CD4-positive, alpha-beta T cell treated with Interleukin-2 at 100 ng/mL for 4 hours (primary cell): ENCODE results near the gene GDI1.

Experiments used
- DNase-seq: peaks from one replicate; pipeline ENCODE4 v3.0.0-alpha.2; 2020; ENCODE audit warnings: low spot score

GDI1 gene

DNA sequence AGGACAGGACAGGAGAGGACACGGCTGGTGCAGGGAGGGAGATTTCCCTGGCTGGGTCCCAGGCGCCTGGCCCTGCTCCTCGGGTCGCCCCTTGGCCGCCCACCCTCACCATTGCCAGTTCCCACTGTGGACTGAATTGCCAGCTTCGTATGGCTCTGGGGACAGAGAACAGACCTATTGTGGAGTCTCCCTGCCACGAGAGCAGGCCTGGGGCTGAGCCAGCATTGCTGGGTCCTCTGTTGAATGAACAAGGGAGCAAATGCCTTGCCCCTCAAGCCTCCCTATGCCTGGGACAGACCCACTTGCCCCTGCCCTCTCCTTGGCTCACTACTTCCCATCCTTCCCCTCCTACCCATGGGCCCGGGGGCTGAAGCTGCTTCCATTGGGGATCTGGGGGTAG lies 25.4 kb downstream of the GDI1 start:
- no peak for DNase-seq

DNA sequence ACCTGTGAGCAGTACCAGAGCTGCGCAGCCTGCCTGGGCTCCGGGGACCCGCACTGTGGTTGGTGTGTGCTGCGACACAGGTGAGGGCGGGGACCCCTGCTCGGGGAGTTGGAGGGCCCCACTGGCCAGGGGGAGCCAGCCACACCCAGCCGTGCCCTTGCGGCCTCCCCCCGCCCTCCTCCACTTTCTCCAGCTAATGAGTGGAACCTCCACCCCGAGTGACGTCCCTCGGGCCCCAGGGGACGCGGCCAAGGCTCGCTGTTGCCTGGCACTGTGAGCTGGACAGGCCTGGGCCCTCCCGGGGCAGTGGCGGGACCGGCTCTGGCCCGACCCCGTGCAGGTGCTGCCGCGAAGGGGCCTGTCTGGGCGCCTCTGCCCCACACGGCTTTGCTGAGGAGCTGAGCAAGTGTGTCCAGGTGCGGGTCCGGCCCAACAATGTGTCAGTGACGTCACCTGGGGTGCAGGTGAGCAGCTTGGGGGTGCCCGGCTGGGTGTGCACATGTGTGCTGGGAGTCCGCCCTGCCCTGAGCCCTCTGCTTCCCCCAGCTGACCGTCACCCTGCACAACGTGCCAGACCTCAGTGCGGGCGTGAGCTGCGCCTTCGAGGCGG lies 26.8 kb downstream of the GDI1 start:
- no peak for DNase-seq

DNA sequence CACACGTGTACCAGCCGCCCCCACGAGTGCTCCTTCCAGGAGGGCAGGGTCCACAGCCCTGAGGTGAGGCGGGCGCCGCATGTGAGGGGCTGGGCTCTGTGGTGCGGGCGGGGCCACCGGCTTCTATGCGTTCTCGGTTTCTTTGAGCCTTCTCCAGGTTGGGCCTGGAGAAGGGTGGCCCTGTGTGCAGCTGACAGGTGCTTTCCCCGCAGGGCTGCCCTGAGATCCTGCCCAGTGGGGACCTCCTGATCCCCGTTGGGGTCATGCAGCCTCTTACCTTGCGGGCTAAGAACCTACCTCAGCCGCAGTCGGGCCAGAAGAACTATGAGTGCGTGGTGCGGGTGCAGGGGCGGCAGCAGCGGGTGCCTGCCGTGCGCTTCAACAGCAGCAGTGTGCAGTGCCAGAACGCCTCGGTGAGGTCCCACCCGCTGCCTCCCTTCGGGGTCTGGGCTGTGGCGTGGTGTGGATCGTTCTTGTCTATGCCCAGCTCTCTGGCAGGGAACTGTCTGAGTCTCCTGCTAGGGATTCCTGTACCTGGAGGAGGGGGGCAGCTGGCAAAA lies 27.9 kb downstream of the GDI1 start:
- no peak for DNase-seq

DNA sequence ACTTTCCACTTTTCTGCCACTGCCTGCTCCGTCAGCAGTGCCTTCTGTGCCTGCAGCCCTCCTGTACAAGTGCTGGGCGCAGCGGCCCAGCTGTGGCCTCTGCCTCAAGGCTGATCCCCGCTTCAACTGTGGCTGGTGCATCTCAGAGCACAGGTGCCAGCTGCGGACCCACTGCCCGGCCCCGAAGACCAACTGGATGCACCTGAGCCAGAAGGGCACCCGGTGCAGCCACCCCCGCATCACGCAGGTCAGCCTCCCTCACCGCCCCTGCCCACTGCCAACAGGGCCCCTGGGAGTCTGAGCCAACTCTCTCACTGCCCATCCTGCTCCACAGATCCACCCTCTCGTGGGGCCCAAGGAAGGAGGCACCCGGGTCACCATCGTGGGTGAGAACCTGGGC lies 28.6 kb downstream of the GDI1 start:
- DNase-seq, result no peak

DNA sequence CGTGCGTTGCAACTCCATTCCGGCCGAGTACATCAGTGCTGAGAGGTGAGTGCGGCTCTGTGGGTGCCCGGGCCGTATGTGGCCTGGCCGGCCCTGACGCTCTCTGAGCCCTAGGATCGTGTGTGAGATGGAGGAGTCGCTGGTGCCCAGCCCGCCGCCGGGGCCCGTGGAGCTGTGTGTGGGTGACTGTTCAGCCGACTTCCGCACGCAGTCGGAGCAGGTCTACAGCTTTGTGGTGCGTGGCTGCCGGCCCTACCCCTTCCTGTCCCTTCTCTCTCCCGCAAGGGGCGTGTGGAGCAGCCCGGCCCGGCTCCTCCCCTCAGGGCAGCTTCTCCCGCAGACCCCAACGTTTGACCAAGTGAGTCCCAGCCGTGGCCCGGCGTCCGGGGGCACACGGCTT lies 29.1 kb downstream of the GDI1 start:
- DNase-seq, result no peak

DNA sequence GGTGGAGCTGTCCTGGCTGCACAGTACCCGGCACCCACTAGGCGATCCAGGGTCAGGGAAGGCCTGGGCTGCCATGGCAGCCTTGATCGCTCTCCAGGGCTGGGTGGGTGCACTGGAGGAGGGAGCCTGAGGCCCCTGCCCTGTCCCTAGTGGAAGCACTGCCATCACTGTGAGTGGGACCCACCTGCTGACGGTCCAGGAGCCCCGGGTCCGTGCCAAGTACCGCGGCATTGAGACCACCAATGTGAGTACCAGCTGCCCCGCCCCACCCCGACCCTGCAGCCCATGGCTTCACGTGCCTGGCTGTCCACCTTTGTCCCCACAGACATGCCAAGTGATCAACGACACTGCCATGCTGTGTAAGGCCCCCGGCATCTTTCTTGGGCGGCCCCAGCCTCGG lies 30.0 kb downstream of the GDI1 start:
- no peak for DNase-seq

DNA sequence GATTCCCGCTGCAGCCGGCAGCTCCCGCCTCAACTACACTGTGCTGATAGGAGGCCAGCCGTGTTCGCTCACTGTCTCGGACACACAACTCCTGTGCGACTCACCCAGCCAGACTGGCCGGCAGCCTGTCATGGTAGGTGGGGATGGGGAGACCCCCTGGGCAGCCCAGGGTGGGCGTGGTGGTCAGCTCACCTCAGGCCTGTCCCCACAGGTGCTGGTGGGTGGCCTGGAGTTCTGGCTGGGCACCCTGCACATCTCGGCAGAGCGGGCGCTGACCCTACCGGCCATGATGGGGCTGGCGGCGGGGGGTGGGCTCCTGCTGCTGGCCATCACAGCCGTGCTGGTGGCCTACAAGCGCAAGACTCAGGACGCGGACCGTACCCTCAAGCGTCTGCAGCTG lies 30.6 kb downstream of the GDI1 start:
- DNase-seq, result no peak

DNA sequence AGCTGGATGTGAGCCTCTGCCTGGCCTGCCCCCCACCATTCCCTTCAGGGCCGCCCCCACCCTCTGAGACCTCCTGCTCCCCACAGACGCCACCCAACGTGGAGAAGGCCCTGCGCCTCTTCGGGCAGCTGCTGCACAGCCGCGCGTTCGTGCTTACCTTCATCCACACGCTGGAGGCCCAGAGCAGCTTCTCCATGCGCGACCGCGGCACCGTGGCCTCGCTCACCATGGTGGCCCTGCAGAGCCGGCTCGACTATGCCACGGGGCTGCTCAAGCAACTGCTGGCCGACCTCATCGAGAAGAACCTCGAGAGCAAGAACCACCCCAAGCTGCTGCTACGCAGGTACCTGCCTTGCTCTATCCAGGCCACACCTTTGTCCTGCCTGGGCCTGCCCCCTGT lies 31.3 kb downstream of the GDI1 start:
- DNase-seq, result no peak

DNA sequence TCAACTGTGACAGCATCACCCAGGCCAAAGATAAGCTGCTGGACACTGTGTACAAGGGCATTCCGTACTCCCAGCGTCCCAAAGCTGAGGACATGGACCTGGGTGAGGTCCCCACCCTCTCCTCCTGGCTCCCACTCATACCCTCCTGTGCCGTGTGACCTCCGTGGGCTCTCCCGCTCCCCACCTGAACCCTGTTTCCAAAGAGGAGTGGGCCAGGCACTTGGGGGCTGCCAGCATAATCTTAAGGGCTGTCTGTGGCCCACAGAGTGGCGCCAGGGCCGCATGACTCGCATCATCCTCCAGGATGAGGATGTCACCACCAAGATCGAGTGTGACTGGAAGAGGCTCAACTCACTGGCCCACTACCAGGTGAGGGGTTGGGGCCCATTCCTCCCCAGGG lies 32.2 kb downstream of the GDI1 start:
- no peak for DNase-seq

DNA sequence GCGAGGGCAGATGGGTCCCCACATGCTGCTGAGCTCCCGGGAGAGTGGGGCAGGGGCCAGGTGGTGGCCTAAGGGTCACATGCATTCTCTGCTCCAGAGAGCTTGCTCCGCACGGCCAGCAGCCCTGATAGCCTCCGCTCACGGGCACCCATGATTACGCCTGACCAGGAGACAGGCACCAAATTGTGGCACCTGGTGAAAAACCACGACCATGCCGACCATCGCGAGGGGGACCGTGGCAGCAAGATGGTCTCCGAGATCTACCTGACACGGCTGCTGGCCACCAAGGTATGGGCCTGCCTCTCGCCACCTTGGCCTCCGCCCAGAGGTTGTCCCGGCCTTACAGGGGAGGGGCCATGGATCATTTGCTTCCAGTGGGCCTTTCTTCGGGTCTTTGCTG lies 32.9 kb downstream of the GDI1 start:
- DNase-seq, result no peak

DNA sequence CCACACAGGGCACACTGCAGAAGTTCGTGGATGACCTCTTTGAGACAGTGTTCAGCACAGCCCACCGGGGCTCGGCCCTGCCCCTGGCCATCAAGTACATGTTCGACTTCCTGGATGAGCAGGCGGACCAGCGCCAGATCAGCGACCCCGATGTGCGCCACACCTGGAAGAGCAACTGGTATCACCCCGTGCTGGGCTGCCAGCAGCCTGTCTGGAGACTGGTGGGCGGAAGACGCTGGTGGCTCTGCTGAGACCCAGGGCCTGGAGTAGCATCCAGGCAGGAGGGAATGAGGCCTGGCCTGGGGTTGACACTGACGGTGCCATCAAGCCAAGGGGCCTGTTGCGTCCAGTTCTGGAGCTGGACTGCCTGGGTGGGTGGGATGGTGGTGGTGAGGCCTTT lies 33.5 kb downstream of the GDI1 start:
- no peak for DNase-seq

DNA sequence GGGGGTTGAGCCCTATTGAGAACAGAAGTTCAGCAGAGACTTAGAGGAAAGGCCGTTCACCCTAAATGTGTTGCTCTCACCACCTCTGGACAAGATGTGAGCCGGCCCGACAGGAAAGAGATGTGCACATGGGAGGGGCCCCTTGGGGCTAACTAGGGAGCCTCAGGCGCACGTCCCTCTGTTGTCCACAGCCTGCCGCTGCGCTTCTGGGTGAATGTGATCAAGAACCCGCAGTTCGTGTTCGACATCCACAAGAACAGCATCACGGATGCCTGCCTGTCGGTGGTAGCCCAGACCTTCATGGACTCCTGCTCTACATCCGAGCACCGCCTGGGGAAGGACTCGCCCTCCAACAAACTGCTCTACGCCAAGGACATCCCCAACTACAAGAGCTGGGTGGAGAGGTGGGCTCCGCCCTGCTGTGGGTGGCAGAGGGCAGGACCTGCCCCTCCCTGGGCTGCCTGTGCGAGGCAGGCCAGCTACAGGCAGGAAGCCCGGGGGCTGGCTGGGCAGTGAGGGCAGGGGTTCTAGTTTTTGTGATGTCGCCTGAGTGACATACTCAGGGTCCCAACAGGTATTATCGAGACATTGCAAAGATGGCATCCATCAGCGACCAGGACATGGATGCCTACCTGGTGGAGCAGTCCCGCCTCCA lies 34.1 kb downstream of the GDI1 start:
- DNase-seq, result no peak

DNA sequence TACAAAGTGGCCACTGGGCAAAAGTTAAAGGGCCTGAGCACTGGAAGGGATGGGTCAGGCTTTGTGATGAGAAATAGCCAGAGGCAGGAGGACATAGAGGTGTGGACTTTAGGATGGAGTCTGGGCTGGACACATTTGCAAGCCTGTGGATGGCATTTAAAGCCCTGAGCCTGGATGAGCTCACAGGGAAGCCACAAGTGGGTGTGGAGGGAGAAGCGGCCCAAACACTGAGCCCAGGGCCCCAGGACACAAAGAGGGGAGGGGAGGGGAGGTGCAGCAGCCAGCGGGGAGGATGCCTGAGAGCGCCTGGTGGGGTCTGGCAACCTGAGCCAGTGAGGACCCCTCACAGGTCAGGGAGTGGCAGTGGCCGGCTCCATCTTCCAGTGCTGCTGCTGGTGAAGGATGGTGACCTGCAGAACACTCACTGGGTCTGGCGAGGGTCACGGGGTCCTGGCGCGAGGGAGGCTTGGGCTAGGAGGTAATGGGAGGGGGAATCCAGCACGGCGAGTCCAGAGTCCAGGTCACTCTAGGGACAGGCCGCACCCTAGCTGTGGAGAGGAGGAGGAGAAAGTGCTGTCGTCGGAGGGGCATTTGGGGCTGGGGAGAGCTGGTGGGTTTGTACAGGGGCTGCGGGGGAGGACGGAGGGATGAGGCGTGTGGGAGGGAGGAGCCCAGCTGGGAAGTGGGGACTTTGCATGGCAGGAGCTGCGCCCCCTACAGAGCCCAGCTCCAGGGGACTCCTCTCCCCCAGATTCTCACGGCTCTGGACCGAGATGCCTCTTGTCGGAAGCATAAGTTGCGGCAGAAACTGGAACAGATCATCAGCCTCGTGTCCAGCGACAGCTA lies 35.1 kb downstream of the GDI1 start:
- DNase-seq, result no peak

DNA sequence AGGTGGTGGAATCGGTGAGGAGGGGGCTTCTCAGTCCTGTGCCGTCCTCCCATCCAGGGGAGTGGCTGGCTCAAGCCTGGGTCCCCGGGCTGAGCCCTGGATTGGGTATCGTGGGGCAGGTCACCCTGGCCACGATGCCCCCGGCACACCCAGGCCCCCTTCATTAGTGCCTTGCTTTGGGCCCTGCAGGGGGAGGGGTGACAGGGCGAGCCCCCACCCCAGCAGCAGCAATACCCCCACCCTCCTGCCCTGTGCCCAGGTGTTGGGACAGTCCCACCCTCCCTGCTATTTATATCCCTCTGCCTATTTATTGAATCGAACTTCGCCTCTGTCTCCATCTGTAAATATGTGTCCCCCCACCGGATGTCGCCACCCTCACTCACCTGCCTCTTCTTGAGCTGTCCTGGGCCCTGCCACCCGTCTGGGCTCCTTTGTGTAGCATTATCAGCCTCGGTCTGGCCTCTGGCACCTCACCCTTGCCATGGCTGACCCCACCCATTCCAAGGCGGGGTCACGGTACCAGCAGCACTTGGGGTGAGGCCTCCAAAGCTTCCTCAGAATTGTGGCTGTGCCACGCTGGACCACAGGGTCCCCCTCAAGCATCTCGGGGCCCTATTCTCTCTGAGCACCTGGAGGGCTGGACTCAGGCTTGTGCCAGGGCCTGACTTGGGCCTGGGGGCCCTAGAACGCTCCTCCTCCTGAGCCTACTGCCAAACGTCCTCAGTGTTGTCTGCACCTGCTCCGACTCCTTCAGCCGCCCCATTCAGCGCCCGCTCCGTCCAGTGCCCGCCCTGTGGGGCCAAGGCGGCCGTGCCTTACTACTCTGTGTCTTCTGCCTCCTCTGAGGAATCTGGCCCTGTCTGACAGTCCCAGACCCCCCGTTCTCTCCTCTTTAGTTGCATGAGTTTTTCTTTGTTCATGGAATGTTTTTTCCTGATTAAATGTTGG lies 36.0 kb downstream of the GDI1 start:
- no peak for DNase-seq

DNA sequence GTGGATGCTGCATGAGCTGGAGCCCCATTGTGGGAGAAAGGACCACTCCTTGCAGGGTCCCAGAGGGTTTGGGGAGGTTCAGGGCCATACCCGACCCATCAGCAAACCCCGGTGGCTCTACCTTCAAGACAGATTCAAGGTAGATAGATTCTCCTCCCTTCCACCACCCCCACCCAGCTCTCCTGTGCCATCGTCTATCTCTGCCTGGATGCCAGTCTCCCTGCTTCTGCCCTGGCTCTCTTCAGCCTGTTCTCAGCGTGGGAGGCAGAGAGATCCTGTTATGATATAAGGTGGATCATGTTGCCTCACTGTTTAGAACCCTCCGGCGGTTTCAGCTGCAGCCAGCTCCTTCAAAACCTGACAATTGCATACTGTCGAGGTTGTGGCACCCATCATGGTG lies 36.7 kb downstream of the GDI1 start:
- no peak for DNase-seq

DNA sequence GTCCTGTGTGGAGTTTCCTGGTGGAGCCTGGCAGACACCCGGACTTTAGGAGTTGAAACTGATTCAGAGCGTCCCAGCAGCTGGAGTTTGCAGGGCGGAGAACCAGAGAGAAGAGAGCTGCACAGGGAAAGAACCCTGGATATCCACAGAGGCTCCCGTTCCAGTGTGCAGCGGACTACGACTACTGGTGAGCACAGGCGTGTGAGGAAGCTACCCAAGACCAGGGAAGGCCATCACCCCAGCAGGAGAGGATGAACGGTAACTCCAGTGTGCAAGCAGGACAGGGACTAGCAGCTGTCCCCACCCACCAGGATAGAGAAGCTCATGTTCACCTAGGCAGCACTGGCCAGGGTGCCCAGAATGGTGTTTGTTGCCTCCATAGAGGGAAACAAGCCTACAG lies 39.9 kb downstream of the GDI1 start:
- no peak for DNase-seq

DNA sequence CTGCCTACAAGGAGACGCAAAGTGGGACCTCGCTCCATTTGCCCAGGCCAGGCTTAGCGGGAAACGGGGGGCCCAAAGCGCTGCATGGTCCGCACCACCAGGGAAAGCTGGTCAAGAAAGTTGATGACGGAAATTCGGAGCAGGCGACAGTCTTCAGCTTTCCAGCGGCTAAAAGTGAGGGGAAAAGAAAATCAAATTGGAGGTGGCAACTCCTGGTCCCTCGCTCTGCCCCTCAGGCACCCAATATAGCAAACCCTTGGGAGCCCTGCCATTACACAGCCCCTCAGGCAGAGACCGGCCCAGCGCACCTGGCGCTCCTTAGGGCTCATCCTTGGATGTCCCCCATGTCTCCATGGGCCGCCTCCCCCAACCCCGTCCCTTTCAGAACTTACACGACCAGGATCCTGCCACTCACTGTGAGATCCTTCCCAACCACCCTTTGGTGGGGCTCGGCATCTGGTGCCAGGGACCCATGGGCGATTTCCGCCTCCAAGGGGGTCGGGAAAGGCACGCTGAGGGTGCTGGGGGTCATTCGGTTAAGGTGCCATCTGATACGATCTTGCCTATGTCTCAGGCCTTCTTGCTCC lies 41.0 kb downstream of the GDI1 start:
- no peak for DNase-seq

DNA sequence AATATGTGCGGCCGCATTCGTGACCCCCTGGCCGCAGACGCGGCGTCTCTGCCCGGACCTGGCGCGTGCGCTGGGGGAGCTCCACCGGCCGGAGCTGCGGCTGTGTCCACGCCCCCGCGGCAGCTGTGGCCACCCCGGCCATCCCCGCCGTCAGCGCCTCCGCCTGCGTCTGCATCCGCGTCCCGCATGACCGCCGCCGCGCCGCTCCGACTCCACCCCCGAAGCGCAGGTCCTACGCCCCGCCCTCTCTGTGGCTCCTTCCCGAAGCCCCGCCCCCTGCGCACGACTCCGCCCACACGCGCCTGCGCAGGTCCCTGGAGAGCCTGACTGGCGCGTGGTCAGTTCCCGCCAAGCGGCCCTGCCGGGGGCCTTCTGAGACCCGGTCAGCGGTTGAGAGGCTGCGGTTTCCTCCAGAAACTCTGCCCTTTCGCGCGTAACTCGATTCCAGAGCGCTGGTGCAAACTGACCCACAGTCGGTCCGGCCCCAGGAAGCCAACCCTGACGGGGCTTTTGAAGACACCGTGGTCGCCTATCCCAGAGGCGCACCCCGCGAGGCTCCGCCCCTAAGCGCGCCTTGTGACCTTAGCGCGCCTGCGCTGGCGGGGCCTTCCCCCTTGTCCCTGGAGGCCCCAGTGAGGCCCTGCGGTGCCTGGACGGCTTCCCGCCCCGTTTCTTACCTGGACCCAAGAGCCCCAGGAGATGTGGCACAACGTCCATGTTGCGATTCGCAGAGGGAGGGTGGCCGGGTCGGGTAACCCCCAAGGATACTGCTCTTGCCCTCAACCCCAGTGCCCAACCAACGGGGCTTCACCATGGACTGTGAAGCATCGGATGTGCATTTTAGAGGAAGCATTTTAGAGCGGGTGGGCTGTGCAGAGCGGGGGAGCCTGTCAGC lies 42.0 kb downstream of the GDI1 start, which contains the start of gene LAGE3:
Gene LAGE3, minus strand, starts transcription at position 554 of the 895 bp plus-strand sequence. Its CDS starts 366 bp downstream, at position 188.
- DNase-seq, result peak; percentile 94

DNA sequence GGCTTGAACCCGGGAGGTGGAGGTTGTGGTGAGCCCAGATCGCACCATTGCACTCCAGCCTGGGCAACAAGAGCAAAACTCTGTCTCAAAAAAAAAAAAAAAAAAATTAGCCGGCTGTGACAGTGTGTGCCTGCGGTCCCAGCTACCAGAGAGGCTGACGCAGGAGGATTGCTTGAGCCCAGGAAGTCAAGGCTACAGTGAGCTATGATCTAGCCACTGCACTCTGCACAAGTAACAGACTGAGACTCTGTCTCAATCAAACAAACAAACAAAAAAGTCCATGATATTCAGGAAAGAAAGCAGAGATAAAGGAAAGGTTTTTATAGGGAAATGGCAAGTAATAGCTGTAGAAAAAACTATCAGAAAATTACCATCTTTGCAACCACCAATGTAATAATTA lies 44.2 kb downstream of the GDI1 start:
- no peak for DNase-seq

DNA sequence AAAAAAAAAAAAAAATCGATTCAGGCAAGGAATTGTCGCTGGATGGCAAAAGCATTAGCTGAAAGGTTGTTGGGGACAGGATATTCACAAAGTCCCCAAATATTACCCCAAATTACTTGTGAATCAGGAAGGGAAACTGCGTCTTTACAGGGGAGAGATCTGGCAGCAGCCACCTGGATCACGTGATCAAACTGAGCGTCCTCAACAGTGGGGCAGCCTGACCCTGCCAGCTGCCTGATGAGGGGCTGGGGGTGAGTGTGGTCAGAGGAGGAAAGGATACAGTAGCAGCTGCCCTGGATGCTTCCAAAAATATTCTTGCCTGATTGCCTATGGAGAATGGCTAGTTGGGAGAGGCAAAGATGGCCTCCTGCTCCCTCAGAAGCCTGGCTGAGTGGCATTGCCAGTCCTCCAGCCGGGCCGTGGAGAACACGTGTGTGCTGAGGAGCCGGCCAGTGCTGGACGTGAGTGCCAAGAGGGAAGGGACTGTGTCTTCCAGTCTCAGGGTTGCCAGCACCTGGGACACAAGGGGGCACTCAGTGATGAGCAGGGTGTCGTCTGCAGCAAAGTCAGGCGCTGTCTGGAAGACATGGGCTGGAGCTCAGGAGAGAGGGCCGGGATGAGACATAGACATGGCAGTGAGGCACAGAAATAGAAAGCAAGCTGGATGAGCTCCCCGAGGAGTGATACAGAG lies 45.1 kb downstream of the GDI1 start:
- DNase-seq, result no peak
